CD4-positive, alpha-beta T cell treated with Interleukin-21 for 1 hour (primary cell): ENCODE results near the gene ALOX12B.

ENCODE experiments used
- DNase-seq: peaks from one replicate; pipeline ENCODE4 v3.0.0-alpha.2; 2020

ALOX12B gene

DNA sequence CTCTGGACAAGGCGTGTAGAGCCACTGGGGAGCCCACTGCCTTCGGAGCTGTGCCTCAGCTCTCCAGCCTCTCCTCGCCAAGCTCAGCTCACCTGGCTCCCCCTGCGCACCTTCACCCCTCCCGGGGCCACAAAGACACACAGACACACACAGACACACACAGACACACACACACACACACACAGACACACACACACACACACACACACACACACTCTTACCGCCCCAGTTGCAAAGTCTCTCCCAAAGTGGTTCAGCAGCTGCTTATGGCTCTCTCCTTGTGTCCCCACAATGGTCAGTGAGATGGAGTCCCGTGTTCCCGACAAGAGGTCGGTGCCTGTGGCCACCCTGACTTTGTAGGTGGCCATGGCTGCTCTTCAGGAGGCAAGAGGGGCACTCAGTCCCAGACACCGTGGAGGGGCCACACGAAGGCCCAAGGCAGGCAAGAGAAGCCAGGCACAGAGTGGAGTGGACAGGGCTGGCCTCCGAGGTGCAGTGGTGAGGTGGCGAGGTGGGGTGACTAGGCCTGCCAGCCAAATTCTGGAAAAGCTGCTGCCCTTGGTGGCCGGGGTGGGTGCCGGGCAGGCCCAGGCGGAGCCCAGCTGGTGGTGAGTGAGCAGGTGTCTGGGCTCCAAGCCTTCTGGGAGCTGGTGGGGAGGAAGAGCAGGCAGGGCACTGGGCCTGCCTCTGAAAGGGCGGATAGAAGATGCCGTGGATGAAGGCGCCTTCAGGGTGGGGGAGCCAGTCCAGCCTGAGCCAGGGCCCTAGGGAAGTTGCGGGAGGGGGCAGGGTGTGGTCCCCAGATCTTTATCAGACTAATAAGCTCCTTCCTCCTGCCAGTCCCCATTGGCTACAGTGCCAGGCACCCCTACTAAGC lies at the start of gene ALOX12B:
TSS of gene ALOX12B (minus strand) at position 642 of the 877 bp plus-strand sequence. CDS start at position 368, 274 bp downstream.
- DNase-seq: no peak

DNA sequence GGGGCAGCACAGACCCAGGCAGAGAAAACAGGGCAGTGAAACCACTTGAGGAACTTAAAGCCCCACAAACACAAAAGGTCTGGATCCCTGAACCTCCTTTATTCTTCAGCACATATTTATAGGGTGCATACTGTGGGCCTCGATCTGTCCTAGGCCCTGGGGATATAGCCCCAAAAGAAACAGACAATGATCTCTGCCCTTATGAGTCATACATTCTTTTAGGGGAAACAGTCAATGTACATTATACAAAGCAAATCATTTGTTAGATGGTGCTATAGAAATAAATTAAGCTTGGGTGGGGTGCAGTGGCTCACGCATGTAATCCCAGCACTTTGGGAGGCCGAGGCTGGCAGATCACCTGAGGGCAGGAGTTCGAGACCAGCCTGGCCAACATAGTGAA lies 46.4 kb upstream of the ALOX12B start:
- DNase-seq: no peak

DNA sequence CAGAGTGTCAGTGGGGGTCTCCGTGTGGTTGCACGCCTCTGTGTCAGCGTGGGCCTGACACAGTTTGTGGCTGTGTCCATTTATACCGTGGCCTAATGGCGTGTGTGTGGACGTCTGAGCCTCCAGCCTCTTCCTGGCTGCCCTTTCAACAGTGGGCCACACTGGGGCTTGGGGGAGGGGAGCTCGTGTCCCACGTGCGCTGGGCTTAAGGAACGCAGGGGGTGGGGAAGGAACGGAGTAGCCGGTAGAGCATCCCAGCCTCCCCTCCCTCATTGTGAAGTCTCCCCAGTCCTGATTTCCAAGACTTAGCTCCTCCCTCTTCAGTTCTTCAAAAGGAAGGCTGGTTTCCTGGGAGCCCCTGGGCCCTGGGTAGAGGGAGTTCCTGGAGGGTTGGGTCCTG lies 45.9 kb upstream of the ALOX12B start:
- no peak for DNase-seq

DNA sequence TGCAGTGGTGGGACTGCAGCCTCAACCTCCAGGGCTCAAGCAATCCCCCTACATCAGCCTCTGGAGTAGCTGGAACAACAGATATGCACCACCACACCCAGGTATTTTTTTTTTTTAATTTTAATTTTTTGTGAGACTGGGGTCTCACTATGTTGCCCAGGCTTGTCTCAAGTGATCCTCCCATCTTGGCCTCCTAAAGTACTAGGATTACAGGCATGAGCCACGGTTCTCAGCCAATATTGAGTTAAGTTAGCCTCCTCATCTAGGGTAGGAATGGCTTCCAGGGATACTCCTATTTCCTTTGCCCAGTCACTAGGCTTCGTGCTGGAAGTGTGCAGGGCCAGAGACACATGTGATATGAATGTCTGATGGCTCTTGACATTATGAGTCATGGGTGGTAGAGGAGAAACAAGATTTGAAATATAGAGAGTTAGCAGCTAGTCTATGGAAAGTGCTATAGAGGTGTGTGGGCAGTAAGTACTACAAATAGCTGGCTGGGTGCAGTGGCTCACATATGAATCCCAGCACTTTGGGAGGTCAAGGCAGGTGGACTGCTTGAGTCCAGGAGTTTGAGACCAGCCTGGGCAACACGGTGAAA lies 44.4 kb upstream of the ALOX12B start:
- DNase-seq: no peak

DNA sequence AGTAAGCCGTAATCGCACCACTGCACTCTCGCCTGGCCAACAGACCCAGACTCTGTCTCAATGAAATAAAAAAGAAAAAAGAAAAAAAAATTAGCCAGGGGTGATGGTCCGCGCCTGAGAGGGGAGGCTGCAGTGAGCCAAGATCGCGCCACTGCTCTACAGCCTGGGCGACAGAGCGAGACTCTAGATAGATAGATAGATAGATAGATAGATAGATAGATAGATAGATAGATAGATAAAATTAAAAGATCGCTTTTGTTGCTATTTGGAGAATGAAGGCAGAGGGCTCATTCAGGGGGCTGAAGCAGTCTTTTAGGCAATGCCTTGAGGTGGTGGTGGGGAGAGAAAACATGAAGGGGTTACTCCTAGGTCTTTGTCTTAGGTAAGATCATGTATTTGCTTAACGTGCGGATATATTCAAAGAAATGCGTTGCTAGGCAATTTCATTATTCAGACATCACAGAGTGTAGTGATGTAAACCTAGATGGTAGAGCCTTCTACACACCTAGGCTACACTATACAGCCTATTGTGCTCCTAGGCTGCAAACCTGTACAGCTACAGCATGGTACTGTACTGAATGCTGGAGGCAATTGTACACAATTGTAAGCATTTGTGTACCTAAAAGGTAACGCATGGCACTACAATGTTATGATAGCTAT lies 40.7 kb upstream of the ALOX12B start:
- DNase-seq: no peak

DNA sequence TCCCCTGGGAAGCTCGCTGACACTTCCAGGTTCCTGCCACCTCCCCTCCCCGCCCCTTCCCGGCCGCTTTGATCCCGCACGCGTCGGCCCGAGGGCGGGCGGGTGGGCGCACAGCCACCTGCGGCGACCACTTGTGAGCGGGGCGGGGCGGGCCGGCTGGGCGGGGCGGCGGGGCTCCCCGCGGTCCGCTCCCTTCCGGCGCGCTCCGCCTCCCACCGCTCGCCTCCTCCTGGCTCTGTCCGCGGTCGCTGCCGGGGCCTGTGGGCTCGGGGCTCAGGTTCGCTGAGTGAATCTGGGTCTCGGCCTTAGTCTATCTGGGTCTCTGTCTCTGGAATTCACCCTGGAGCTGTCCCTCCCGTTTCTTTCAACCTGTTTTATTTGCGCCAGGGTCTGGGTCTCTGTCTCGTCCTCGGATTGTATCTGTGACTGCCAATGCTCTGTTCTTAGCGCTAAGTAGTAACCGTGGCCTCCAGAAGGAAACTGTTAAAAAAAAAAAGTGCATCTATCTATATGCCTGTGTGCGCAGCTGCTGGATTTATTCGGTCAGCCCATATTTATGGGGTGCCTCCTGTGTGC lies 39.1 kb upstream of the ALOX12B start:
- peak; percentile 58 for DNase-seq

DNA sequence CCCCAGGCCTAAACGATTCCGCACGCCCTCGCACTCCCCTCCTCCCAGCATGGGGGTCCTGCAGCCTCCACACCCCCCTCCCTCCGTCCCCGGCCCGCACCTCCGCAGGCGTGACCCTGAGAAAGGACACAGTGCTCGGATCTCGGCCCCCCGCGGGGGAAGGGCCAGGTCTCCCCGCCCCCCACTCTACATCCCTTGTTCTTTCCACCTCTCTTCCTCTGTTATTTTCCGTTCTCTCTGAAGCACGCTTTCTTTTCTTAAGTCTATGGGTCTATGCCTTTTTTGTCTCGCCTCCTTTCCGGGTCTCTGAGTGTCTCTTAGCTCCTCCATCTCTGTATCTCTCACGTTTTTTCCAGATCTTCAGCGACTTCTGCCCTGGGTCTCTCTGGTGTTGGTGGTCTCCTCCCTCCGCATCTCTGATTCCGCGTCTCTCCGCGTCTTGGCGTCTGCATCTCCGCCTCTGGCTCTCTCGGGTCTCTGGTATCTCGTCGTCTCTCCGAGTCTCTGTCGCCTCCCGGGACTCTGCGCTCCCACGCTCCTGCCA lies 38.5 kb upstream of the ALOX12B start:
- no peak for DNase-seq

DNA sequence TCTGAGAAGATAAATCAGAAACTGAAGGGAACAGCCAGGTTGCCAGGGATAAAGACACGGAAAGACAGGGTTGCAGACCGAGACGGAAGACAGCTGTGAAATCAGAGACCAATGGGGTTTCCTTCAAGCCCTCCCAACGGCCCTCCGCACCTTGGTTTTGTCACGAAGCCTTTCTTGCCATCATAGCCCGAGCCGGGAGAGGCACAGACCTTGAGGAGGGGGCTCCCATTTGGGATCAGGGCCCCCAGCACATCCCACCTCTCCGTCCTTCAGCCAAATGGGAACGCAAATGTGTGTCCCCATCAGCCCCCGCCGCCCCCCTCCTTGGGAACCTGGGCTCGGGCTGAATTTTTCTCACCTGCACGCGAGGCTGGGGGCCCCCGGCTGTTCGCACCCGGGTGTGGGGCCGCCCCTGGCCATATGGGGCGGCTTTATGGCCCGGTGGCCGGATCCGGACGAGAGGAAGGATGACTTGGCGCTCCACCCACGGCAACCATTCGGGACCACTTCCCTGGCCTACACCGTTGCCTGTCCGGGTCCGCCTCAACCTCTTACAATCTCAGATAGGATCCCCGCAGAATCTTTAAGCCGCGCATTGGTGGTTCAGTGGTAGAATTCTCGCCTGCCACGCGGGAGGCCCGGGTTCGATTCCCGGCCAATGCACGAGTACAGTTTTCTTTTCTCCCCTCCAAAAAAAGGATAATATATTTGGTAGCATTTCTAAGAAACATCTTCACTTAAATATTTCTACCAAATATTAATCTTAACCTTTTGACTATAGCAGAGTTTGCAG lies 37.8 kb upstream of the ALOX12B start:
- peak; percentile 92 for DNase-seq

DNA sequence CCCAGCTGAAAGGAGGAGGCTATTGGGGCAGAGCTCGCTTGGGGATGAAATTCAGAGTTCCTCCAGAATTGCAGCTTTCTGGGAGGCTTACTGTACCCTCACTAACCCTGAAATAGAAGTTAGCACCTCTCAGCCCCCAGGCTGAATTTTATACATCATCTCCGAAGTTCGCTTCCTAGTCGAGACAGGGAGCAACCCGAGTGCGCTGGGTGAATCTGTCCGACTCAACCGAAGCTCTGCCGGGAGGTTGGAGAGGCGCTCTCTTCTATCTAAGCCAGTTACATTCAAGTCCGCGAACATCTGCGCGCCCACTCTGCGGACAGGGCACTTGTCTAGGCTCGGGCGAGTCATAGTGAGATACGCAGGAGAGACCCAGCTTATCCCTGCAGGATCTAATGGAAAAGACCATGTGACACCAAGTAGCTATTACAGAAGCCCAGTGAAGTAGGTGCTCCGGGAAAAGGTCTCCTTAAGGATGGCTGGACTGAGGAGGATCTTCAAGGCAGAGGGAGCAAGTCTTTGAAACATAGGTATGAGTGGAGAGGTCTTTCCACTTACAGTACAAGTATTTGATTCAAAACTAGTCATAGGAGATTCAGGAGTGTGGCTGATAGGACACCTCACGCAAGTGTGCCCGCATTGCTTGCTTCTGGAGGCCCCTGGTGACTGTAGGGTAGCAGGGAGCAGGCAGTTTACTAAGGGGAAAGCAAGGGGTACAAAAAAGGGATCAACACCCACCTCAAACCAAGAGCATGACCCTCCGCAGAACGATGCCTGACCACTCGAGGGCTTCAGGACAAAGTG lies 37.0 kb upstream of the ALOX12B start:
- DNase-seq: no peak

DNA sequence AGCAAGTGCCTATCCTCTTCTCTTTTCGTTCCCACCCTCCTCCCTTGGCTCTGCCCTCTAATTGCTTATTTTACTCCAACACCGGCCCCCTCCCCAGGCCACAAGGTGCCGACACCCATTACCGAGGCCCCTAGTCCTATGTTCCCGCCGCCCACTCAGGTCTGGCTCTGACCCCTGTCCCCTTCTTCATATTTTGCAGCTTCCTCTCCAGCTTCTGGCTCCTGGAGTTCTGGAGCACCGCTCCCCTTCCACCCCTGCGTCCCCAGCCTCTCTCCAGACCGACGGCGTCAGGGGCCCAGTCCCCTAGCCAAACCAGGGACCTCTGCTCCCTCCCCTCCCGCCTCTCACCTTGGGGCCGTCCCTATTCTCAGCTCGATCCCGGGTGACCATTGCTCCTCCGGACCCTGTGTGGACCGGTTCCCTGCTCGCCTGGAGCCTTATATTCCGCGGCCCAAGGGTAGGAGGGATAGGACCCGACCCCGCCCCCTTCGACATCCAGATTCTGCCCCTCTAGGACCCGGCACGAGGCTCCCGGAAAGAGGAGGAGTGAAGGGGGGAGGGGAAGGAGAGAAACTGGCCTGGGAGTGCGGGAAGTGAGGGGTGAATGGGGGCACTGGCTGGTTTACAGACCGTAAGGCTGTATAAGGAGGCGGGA lies 36.3 kb upstream of the ALOX12B start, which contains the start of gene HES7:
TSS of gene HES7 (minus strand) at position 412 of the 655 bp plus-strand sequence. CDS start at position 390, 22 bp downstream.
- DNase-seq: no peak

DNA sequence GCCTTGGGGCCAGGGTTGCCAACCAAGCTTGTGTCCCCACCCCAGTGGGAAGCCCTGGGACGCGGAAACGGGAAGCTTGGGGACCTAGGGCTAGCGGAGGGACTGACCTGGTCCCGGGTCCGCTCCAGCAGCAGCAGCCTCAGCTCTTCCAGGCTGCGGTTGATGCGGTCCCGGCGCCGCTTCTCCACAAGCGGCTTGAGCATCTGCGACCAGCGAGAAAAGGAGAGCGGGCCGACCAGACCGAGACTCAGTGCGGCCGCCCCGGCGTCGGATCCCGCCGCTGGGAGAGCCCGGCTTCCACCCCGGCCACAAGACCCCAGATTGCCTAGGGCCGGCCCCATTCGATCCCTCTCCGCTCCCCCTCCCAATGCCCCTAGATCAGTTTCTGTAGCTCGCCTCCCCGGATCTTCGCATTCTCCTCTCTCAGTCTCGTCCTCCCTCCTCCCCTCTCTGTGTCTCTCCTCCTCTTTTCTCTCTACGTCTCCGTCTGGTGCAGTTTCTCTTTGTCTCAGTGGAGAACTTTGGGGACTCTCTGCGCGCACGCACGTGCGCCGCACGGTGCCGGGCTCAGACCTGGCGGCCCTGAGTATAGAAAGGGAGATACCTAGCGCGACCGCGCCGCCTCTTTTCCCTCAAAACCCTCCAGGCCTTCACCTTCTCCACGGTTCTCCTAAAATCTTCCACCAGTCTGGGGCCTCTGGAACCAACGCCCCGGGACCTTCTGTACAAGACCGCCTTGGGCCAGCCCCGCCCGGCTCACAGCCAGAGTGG lies 35.6 kb upstream of the ALOX12B start:
- peak; percentile 54 for DNase-seq

DNA sequence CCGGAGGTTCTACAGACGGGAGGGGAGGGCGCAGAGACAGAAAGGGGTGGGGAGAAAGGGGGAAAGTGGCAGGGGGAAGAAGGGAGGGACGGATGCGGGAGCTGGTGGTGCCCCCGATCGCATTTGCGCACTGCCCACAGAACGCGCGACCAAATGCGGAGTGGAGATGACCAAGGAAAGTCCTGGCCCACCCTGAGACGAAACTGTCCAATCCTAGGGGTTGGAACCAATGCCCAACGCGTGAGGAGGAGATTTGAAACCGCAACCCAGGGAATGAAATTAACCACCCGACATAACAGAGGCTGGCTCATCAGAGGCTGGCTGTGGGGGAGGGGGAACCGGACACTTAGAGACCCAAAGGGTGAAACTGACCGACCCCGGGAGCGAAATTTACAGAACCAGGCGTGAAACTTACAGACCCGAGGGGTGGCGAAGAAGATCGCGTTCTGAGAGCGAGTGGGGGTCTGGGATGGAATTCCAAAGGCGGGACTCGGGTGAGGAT lies 35.0 kb upstream of the ALOX12B start:
- DNase-seq: no peak

DNA sequence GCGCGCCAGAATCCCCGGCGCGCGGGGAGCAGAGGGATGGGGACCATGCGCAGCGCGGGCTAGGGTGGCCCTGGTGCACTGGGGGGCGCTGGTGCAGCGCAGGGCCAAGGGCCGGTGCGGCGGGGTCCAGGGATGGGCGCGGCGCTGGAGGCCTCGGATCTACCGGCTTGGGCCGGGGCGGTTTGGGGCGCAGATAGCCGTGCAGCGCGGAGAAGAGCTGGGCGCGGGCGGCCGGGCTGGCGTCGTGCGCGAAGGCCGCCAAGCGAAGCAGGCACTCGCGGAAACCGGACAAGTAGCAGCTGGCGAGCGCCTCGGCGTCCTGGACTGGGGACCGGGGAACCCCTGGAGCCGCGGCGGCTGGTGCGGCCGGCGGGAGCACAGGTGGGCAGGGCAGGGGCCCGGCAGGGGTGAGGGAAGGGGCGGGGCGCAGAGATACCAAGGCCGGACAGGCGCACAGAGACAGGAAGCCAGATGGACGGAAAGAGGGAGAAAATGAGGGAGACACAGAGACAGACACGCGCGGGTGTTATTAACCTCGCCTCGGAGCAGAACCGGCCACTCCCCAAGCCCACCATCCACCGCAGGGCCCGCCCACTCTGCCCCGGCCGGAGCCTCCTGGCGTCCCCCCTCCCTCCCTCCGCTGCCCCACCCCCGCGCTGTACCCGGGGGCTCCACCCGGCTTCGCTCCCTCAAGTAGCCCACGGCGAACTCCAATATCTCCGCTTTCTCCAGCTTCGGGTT lies 34.3 kb upstream of the ALOX12B start:
- DNase-seq: peak; percentile 46

DNA sequence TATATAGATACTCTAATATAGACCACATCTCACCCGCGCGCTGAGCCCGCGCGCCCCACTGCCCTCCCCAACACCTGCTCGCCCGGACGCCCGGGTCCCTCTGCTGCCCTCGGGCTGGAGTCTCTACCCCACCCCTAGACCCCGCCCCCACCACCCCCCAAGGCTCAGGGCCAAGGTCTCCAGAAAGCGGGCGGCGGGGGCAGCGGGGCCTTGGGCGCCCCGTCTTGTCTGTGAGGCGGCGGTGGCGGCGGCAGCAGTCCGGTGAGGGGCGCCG lies 33.8 kb upstream of the ALOX12B start:
- DNase-seq: no peak

DNA sequence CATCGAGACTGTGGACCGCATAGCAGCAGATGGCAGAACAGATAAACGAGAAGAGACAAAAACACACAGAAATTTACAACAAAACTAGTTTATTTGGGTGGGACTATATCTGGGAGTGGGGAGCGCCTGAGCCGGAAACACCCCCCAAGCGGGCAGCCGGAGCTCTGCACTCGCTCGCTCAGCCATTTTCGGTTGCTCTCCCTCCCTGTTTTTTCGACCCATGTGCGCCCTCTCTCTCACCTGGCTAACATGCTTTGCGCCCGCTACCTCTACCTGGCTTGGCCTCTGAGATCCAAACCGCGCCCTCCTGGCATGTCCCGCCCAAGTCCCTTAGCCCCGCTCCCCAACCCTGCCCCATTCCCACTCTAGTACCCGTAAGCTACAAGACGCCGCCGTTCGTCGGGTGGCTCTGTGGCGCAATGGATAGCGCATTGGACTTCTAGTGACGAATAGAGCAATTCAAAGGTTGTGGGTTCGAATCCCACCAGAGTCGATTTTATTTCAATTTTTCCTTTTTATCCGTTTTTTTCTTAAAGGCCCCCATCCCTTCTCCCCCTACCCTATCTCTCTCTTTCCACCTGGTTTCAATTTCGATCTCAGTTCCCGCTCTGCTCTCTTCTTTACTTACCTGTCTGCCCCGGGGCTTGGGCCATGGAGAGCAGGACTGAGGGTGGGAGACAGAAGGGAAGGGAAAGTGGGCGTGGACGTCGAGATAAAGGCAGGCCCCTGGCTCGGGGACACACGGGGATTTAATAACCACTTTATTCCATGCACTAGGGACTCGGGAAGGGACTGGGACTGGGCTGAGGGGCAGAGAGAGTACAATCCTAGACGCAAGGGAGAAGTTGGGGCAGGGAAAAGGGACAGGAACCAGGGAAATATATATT lies 33.2 kb upstream of the ALOX12B start:
- DNase-seq: peak; percentile 75

DNA sequence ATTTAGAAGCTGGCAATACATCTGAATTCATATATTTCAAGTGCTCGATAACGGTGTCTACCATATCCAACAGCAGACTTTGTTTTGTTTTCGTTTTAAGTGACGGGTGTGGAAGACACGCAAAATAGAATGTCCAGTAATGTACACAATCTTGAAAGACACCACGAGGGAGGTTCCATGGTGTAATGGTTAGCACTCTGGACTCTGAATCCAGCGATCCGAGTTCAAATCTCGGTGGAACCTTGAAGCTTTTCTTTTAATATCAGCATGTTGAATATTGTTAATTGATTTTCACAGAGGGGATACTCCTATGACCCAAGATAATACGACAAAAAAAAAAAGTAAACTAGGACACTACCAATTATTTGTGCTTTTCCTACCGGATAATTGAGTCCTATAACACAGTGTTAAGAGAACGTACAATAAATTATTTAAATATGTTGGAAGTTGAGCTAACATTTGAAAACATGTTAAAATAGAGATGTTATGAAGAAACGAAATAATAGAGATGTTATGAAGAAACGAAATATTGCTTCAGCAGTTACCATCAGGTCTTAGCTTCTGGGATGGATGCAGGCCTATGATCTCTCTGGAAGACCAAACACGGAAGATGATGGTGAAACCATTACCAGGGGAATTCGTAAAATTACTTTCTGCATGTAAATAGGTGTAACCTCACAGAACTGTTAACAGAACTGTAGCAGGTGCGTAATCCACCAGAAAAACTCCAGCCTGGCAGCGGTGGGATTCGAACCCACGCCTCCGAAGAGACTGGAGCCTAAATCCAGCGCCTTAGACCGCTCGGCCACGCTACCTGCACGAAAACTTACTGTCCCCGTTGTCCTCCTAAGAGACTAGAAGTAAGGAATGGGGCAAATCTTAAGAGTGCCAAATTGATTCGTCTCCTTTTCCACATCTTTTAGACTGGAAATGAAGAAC lies 32.3 kb upstream of the ALOX12B start:
- DNase-seq: peak; percentile 94
